NCI-H1092 treated with DMSO at 0.1 percent for 48 hours (cell line): Measurements from ENCODE around the gene BDH2.

Source experiments
- DNase-seq: peaks from one replicate; lab custom pipeline; 2025; lab: John Stamatoyannopoulos, UW

The BDH2 gene

DNA sequence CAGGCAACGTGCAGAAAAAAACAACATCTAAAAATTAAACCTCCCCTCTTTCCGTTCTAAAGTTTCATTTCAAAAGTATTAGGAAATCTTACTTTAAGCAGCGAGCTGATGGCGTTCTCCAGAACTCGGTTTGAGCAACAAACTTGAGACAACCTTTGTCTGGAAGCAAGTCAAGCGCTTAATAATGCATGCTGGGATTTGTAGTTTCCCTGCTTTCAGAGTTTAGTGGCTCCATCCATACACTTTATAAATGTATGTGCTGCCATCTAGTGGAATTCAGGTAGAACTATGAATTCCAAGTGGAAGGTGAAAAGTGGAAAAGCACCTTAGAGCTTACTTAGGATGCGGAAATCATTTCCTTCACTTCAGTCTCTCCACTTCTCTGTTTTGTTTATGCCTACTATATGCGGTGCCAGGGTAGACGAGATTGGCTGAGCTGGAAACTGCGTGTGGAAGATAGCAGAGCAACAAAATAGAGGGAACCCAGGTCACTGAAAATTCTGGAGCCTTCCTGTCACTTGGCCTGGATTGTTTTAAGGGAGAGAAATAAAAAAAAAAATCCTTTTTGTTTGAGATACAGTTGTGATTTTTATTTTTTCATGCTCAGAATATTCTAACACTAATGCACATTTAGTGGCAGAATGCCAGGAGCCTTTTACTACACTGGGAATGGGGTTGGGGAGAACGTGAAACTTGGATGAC lies at the start of gene BDH2:
BDH2 (minus strand) TSS at position 144 of the 702 bp plus-strand sequence. CDS start 3,580 bp downstream, outside the sequence.
- DNase-seq: peak; percentile 88

- DNase-seq: no peak
These were observed 45.3 kb upstream of the BDH2 start for GRCh38 chr4:103144926-103145325.

DNA sequence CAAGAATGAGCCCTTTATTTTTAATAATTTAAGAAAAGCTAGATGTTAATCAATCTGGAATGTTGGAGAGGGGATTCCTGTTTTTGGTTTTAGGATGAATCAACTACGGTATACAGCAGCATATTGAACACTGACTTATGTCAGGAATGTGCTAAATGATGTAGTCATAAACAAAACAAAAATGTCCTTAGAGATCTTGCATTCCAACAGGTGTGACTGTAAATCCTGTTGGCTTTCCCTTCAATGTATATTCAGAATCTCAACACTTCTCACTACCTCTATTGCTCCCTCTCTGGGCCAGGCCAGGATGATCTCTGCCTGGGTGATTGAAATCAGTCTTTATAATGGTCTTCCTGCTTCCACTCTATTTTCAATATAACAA lies 37.8 kb upstream of the BDH2 start:
- no peak for DNase-seq

- no peak for DNase-seq
These were observed 37.2 kb upstream of the BDH2 start for GRCh38 chr4:103136671-103137445.

- DNase-seq: no peak
These were observed 29.5 kb upstream of the BDH2 start for GRCh38 chr4:103129174-103129573.

DNA sequence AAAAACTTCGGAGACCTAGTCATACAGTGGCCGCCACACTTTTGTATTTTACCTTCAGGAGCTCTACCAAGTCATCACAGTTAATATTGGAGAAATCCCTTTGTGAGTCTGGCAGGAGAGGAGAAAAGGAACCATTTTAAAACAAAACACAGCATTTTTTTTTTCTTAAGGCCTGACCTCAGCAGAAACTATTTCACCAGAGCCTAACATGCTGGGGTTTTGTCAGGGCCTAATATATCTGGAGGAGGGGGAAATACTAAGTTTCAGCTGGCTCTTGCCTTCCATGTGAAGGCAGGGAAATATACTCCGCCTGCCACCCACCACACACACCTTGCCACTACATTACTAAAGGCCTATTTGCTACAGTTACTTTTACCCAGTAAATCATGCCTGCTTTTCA lies 26.5 kb upstream of the BDH2 start:
- no peak for DNase-seq

DNA sequence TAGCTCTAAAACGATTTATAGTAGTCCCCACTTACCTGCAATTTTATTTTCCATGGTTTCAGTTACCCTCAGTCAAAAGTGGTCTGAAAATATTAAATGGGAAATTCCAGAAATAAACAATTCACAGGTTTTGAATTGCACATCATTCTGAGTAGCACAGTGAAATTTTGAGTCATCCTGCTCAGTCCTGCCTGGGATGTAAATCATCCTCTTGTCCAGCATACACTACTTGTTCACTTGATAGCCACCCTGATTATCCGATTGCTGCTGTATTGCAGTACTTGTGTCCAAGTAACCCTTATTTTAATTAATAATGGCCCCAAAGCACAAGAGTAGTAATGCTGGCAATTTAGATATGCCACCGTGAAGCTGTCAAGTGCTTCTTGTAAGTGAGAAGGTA lies 23.5 kb upstream of the BDH2 start:
- DNase-seq: no peak

DNA sequence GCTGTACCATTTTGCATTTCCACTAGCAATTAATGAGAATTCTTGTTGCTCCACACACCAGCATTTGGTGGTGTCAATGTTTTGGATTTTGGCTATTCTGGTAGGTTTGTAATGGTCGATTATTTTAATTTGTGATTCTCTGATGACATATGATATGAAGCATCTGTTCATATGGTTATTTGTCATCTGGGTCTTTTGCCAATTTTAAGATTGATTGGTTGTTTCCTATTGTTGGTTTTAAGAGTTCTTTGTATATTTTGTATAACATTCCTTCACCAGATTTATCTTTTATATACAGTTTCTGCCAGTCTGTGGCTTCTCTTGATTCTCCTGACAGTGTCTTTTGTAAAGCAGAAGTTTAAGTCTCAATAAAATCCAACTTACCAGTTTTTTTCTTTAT lies 18.5 kb upstream of the BDH2 start:
- no peak for DNase-seq

- DNase-seq: no peak
These were observed 12.0 kb upstream of the BDH2 start for GRCh38 chr4:103111598-103111997.

- DNase-seq: no peak
These were observed 8.9 kb upstream of the BDH2 start for GRCh38 chr4:103108542-103108941.

DNA sequence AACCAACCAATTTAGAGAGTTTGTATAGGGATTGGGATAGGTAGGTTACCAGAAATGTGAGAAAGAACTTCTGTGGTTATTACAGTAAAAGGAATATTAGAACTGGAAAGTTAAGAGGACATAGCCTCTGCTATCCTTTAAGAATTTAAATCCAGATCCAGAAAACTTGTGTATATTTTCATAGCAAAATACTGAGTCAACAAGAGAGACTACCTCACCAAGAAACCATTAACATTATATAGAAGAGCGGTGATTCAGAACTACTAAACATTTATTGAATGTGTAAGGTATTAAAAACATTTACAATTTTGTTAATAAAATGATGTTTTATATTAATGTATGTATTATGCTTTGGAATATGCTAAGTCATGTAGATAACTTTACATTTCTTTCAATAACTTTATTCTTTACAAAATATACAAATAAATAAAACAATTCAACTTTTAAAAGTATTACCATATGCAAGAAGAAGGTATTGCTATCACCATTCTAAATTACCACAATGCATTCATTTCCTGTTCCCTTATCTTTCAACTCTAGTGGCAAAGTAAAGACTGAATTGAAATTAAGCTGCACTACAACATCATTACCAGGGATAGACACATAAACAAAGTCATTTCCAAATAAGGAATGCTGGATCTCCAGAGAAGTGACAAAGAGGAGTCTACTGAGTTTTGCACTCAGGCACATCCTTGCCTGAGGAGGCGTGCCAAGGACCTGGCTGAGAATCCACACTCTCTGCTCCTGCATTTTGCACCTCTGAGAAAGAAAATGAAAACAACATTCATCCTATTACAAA lies 6.1 kb upstream of the BDH2 start:
- DNase-seq: no peak

DNA sequence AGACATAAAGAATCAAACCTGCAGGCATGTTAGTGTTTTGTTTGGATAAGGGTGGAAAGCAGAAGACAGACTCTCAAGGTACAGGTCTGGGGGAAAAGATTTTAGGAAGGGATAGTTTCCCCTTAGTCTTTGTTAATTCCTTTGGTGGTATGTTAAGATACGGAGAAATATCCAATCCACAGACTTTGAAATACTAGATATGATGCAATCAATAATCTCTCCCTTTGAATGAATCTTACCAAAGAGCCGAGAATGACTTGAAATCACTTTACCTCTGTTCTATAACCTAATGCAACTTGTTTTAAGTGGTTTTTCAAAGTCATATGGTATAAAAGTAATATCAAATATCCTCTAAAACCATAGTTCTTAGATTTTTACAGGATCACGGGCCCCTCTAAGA lies 5.3 kb upstream of the BDH2 start:
- no peak for DNase-seq

GRCh38 chr4:103100691-103101090 lies 1.1 kb upstream of the BDH2 start:
- DNase-seq: no peak

GRCh38 chr4:103098756-103099440 lies 736 bp downstream of the BDH2 start:
- DNase-seq: no peak

GRCh38 chr4:103098341-103098740 lies 1.3 kb downstream of the BDH2 start:
- no peak for DNase-seq

- no peak for DNase-seq
These were observed 2.5 kb downstream of the BDH2 start for GRCh38 chr4:103097112-103097511.

DNA sequence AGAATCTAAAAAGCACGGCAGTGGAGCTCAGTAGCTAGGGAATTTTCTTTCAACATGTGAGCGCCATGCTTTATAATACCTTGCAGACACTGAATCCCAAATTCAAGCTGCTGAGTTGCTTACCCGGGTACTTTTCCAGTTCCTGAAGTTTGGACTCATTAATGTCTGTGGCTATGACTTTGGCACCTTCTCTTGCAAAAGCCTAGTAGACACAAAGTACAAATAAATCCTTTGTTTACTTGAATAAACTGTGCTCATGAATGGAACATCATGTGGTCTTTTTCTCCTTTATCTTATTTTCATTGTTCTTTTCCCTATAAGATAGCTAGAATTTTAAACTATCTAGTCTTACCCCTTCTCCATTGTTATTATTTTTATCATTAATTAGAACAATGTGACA lies 4.6 kb downstream of the BDH2 start:
- no peak for DNase-seq

- no peak for DNase-seq
These were observed 7.4 kb downstream of the BDH2 start for GRCh38 chr4:103092245-103092644.

DNA sequence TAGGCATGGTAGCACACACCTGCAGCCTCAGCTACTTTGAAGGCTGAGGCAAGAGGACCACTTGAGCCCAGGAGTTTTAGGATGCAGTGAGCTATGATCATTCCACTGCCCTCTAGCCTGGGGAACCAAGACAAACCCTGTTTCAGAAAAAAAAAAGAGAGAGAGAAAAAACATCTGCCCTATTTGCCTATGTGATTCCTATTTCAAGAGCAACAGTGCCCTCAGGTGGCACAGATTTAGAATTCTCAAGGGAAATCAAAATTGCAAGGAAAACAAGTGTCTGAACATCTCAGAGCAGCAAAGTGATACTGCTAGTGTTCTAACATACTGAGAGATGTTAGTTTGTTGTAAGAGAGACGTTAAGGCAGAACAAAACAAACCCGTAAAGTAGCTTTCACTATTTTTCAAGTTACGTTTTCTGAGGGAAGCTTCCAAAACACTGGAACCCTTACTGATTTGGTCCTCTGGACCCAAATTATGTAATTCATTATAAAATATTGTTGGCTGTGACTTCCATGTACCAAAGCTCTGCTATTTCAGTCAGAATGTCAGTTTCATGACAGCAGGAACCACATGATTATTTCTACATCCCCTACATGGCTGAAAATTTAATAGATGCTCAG lies 7.9 kb downstream of the BDH2 start:
- peak; percentile 68 for DNase-seq

GRCh38 chr4:103089481-103089880 lies 10.2 kb downstream of the BDH2 start:
- no peak for DNase-seq

DNA sequence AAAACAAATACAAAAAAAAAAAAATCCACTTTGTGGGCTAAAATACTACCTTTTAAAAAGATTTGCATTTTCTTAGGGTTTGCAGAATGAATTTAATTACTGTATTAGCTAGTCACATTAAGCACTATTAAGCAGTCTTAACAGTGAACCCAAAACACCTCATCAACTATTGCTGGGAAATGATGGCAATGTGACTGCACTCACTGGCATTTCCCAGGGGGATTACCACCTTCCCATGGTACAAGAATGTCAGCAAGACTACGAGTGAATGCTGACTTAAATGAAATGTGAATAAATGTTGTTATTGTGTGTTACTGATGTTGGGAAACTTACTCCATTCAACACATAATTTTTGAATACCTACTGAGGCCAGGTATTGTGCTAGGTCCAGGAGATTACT lies 13.1 kb downstream of the BDH2 start:
- DNase-seq: no peak
